Neural progenitor cell (in vitro differentiated cells): ENCODE data around the gene TSPYL2.

Source experiments
- CTCF ChIP-seq: fragments of 200-600 bp; sonication (generic); IDR thresholded peaks from 2 replicates; pipeline ENCODE4 v1.5.1; 2017; ENCODE audit warnings: antibody characterized with exemption, mild to moderate bottlenecking
- EZH2 ChIP-seq: fragments of 200-600 bp; sonication (generic); IDR thresholded peaks from 2 replicates; pipeline ENCODE4 v1.6.1; 2017; ENCODE audit warnings: antibody characterized with exemption, mild to moderate bottlenecking, moderate library complexity

- TF ChIP-seq CTCF (no peak), EZH2 (no peak)
Measured at GRCh38 chrX:53080628-53081580, 1.3 kb upstream of the TSPYL2 start.
